NCI-H2227 (cell line): Measurements from ENCODE around the gene TMX4.
"Not testable (repeated sequence)": the region's sequence is repeated elsewhere in the genome, so short reads cannot be mapped to it uniquely, and the experiment has no call there.

Source experiments
- DNase-seq: peaks from one replicate; lab custom pipeline; 2025; ENCODE audit not compliant: unreplicated experiment; lab: John Stamatoyannopoulos, UW

Gene TMX4

GRCh38 chr20:8019246-8019997, at the start of gene TMX4:
TMX4 (minus strand) TSS chr20:8019761; CDS start chr20:8019613, 148 bp downstream.
- DNase-seq, result peak; percentile 98

GRCh38 chr20:8067082-8067481, 47.5 kb upstream of the TMX4 start:
- no peak for DNase-seq

- no peak for DNase-seq
Observed at GRCh38 chr20:8066662-8067061, 47.1 kb upstream of the TMX4 start.

GRCh38 chr20:8065691-8066090, 46.1 kb upstream of the TMX4 start:
- no peak for DNase-seq

GRCh38 chr20:8062756-8063155, 43.2 kb upstream of the TMX4 start:
- DNase-seq, result no peak

GRCh38 chr20:8061861-8062518, 42.4 kb upstream of the TMX4 start:
- DNase-seq, result no peak

- DNase-seq, result no peak
Observed at GRCh38 chr20:8060977-8061376, 41.4 kb upstream of the TMX4 start.

GRCh38 chr20:8057871-8058270, 38.3 kb upstream of the TMX4 start:
- DNase-seq, result no peak

GRCh38 chr20:8055096-8055495, 35.5 kb upstream of the TMX4 start:
- no peak for DNase-seq

- DNase-seq, result no peak
Observed at GRCh38 chr20:8050157-8050837, 30.7 kb upstream of the TMX4 start.

GRCh38 chr20:8049310-8049709, 29.7 kb upstream of the TMX4 start:
- DNase-seq, result no peak

GRCh38 chr20:8045946-8046345, 26.4 kb upstream of the TMX4 start:
- DNase-seq, result no peak

- DNase-seq, result peak; percentile 78
Observed at GRCh38 chr20:8043687-8044282, 24.2 kb upstream of the TMX4 start.

GRCh38 chr20:8039042-8039441, 19.5 kb upstream of the TMX4 start:
- DNase-seq, result no peak

- DNase-seq, result no peak
Observed at GRCh38 chr20:8036771-8037170, 17.2 kb upstream of the TMX4 start.

GRCh38 chr20:8033151-8033841, 13.7 kb upstream of the TMX4 start:
- DNase-seq, result no peak

- DNase-seq, result no peak
Observed at GRCh38 chr20:8032499-8032898, 12.9 kb upstream of the TMX4 start.

GRCh38 chr20:8031539-8031938, 12.0 kb upstream of the TMX4 start:
- not testable (repeated sequence) for DNase-seq

- no peak for DNase-seq
Observed at GRCh38 chr20:8021541-8022269, 2.1 kb upstream of the TMX4 start.

- DNase-seq, result no peak
Observed at GRCh38 chr20:8020314-8021079, 936 bp upstream of the TMX4 start.
